K562 (cell line): ENCODE results near the gene CDC37. TPM values are rescaled to one million over a fixed set of nuclear protein-coding genes. Genes with fewer than 3 reads are reported as not detected.

Source experiments
- EGR1 ChIP-seq: fragments of 450-650 bp; conservative IDR thresholded peaks from 2 replicates; pipeline ENCODE4 v1.6.1; 2017; ENCODE audit warnings: mild to moderate bottlenecking
- FOXK1 ChIP-seq: sonication (generic); formaldehyde crosslinking; IDR thresholded peaks from 2 replicates; pipeline ENCODE4 v1.8.0; 2022; ENCODE audit warnings: missing genetic modification reagents, mild to moderate bottlenecking, borderline replicate concordance
- HDAC1 ChIP-seq, 2 experiments: fragments of 450-650 bp; IDR thresholded peaks; 2 replicates each; pipeline ENCODE4 v1.6.1; 2016 to 2017; ENCODE audit warnings: inconsistent platforms in 1 of 2, mild to moderate bottlenecking in 1 of 2, moderate library complexity in 1 of 2
- HNRNPLL ChIP-seq: fragments of 200-400 bp; formaldehyde crosslinking; IDR thresholded peaks from 2 replicates; pipeline ENCODE4 v1.6.1; 2017; ENCODE audit warnings: low read length, low read depth, mild to moderate bottlenecking; ENCODE audit not compliant: poor library complexity, severe bottlenecking
- KDM2B ChIP-seq: fragments of 250-450 bp; sonication (Bioruptor Pico); IDR thresholded peaks from 2 replicates; pipeline ENCODE4 v1.8.0; 2021; ENCODE audit warnings: mild to moderate bottlenecking, moderate library complexity
- LCOR ChIP-seq: sonication (generic); formaldehyde crosslinking; IDR thresholded peaks from 2 replicates; pipeline ENCODE4 v1.8.0; 2022; ENCODE audit warnings: mild to moderate bottlenecking, missing genetic modification reagents
- MAFK ChIP-seq: IDR thresholded peaks from 2 replicates; pipeline ENCODE4 v1.6.1; 2011; ENCODE audit warnings: low read length, improper control_type of control experiment
- NEUROD1 ChIP-seq: fragments of 150-350 bp; IDR thresholded peaks from 2 replicates; pipeline ENCODE4 v1.6.1; 2014; ENCODE audit warnings: borderline replicate concordance, low read length, low read depth; ENCODE audit not compliant: partially characterized antibody
- NFIC ChIP-seq: fragments of 450-650 bp; IDR thresholded peaks from 2 replicates; pipeline ENCODE4 v1.6.1; 2017; ENCODE audit warnings: mild to moderate bottlenecking, inconsistent platforms
- POLR2A ChIP-seq: fragments of 450-650 bp; conservative IDR thresholded peaks from 2 replicates; pipeline ENCODE4 v1.6.1; 2016
- SAFB ChIP-seq: fragments of 200-400 bp; formaldehyde crosslinking; IDR thresholded peaks from 2 replicates; pipeline ENCODE4 v1.6.1; 2017; ENCODE audit warnings: low read depth, low read length, borderline replicate concordance
- STAT5A ChIP-seq: IDR thresholded peaks from 2 replicates; pipeline ENCODE4 v1.6.1; 2012; ENCODE audit warnings: low read length, inconsistent platforms, borderline replicate concordance
- TAF1 ChIP-seq: IDR thresholded peaks from 2 replicates; pipeline ENCODE4 v1.6.1; 2011; ENCODE audit warnings: mild to moderate bottlenecking, low read length, moderate library complexity; ENCODE audit not compliant: insufficient read depth, control insufficient read depth, severe bottlenecking; ENCODE audit errors: extremely low read depth
- TOE1 ChIP-seq, 2 experiments: fragments of 450-650 bp in 1 of 2; sonication (generic) in 1 of 2; formaldehyde crosslinking in 1 of 2; IDR thresholded peaks; 2 replicates each; pipeline versions ENCODE4 v1.7.1 to v1.8.0; 2016 to 2022; ENCODE audit warnings: borderline replicate concordance in 2 of 2, mild to moderate bottlenecking in 2 of 2, antibody characterized with exemption in 1 of 2, inconsistent platforms in 1 of 2, low read depth in 1 of 2, missing genetic modification reagents in 1 of 2, moderate library complexity in 1 of 2
- ZKSCAN8 ChIP-seq: fragments of 200-800 bp; sonication (Bioruptor generic); IDR thresholded peaks from 2 replicates; pipeline ENCODE4 v1.6.1; 2016; ENCODE audit warnings: missing genetic modification characterization, missing compliant biosample characterization
- ZNF197 ChIP-seq: fragments of 200-800 bp; sonication (Bioruptor generic); IDR thresholded peaks from 2 replicates; pipeline ENCODE4 v1.6.1; 2016; ENCODE audit warnings: low read depth, missing genetic modification characterization, missing compliant biosample characterization
- polyA plus RNA-seq, 8 experiments: library from polyadenylated mRNA; depleted of rRNA in 4 of 8; stranded (reverse) in 5 of 8; unstranded in 3 of 8; fragments of >200 nt; fragmentation: Nextera tagmentation in 2 of 8; fragmentation: Illumina TruSeq in 1 of 8; extraction: Ambion mirVana in 2 of 8; extraction: Trizol in 1 of 8; gene quantifications; 2 replicates each; pipeline versions ENCODE4 v1.2.1 to v1.2.3, GENCODE V29; 2011 to 2014; ENCODE audit warnings: inconsistent platforms in 1 of 8, missing spikeins in 1 of 8
- total RNA-seq, 7 experiments: library from RNA; depleted of rRNA in 6 of 7; stranded (reverse); fragments of >200 nt in 6 of 7; fragmentation: Illumina TruSeq in 2 of 7; extraction: Trizol in 2 of 7; gene quantifications; 2 replicates each; pipeline versions ENCODE4 v1.2.1 to v1.2.3, GENCODE V29; 2011 to 2021; ENCODE audit warnings: low replicate concordance in 1 of 7
- TF ChIP-seq, protein P1 (sequence below): IDR thresholded peaks from 2 replicates; pipeline ENCODE4 v1.6.1; 2011; ENCODE audit warnings: borderline replicate concordance, low read depth, mild to moderate bottlenecking, moderate library complexity, low read length; ENCODE audit not compliant: insufficient read depth, poor library complexity, severe bottlenecking
- TF ChIP-seq, protein P2 (sequence below): fragments of 450-650 bp; IDR thresholded peaks from 2 replicates; pipeline ENCODE4 v1.6.1; 2018; ENCODE audit not compliant: partially characterized antibody

The CDC37 gene
- total and polyA plus RNA-seq, 9 of the 15 experiments (the other 6 are each of a cell fraction or from before 2014, with no cell fraction given): 6.6 to 538 (median 227) TPM

DNA sequence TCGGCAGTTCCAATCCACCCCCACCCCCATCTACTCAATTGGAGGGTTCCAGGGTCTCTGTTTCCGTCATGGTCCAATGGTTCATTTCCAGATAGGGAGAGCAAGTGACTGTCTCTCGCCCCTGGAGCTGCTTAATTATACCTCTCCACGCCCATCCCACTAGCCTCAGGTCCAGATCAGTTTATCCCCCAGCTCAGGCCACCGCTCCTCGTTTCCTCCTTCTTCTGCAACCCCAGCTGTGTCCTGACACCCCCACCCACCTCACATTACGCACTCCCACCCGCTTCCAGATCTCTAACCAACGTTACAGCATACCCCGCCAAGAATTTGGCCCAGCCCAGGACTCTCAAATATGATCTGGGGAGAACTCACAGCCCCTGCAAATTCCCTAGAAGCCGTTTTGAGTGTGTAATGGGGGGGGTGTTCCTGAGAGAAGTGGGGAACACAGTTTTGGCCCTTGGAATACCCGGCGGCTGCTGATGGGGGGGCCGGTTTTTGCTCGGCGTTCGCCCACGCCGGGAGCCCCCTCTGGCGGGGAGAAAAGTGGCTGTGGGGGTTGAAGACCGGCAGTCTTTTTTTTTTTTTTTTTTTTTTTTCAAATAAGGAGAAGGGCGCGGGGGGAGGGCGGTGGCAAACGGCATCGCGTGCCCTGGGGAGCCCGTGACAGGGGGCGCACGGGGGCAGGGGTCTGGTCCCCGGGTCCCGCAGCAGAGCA, 15.3 kb upstream of the CDC37 start (continued):
- TF ChIP-seq TAF1 (peak; percentile 68), NEUROD1 (peak; percentile 13), HDAC1 (IDR thresholded peaks at IDR 0.05) (peak; percentile 19 to 49; a peak in 1 of 4 replicates), ZNF197 (CRISPR knock-in tag) (no peak), POLR2A (peak; percentile 30), EGR1 (peak; percentile 78), LCOR (CRISPR knock-in tag) (peak; percentile 66; the same call in 1 of the 2 replicates), HNRNPLL (no peak), TOE1 (IDR thresholded peaks at IDR 0.05; ENCODE audit: borderline replicate concordance) (0 out of 2 replicates have a peak, but pooled peaks have one; percentile 46), TOE1 (CRISPR knock-in tag; IDR thresholded peaks at IDR 0.05; ENCODE audit: borderline replicate concordance, low read depth) (no peak), SAFB (peak; percentile 76; the same call in 1 of the 2 replicates), KDM2B (peak; percentile 37; the same call in 1 of the 2 replicates), ZKSCAN8 (no peak), NFIC (0 out of 2 replicates have a peak, but pooled peaks have one; percentile 8), STAT5A (no peak), FOXK1 (CRISPR knock-in tag) (0 out of 2 replicates have a peak, but pooled peaks have one; percentile 35), MAFK (no peak)
- TF ChIP-seq, protein P1, sequence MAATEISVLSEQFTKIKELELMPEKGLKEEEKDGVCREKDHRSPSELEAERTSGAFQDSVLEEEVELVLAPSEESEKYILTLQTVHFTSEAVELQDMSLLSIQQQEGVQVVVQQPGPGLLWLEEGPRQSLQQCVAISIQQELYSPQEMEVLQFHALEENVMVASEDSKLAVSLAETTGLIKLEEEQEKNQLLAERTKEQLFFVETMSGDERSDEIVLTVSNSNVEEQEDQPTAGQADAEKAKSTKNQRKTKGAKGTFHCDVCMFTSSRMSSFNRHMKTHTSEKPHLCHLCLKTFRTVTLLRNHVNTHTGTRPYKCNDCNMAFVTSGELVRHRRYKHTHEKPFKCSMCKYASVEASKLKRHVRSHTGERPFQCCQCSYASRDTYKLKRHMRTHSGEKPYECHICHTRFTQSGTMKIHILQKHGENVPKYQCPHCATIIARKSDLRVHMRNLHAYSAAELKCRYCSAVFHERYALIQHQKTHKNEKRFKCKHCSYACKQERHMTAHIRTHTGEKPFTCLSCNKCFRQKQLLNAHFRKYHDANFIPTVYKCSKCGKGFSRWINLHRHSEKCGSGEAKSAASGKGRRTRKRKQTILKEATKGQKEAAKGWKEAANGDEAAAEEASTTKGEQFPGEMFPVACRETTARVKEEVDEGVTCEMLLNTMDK: peak; percentile 63
- TF ChIP-seq, protein P2, sequence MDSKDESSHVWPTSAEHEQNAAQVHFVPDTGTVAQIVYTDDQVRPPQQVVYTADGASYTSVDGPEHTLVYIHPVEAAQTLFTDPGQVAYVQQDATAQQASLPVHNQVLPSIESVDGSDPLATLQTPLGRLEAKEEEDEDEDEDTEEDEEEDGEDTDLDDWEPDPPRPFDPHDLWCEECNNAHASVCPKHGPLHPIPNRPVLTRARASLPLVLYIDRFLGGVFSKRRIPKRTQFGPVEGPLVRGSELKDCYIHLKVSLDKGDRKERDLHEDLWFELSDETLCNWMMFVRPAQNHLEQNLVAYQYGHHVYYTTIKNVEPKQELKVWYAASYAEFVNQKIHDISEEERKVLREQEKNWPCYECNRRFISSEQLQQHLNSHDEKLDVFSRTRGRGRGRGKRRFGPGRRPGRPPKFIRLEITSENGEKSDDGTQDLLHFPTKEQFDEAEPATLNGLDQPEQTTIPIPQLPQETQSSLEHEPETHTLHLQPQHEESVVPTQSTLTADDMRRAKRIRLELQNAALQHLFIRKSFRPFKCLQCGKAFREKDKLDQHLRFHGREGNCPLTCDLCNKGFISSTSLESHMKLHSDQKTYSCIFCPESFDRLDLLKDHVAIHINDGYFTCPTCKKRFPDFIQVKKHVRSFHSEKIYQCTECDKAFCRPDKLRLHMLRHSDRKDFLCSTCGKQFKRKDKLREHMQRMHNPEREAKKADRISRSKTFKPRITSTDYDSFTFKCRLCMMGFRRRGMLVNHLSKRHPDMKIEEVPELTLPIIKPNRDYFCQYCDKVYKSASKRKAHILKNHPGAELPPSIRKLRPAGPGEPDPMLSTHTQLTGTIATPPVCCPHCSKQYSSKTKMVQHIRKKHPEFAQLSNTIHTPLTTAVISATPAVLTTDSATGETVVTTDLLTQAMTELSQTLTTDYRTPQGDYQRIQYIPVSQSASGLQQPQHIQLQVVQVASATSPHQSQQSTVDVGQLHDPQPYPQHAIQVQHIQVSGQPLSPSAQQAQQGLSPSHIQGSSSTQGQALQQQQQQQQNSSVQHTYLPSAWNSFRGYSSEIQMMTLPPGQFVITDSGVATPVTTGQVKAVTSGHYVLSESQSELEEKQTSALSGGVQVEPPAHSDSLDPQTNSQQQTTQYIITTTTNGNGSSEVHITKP: peak; percentile 8
